ENCODE measurements around the gene APP.
A peak's percentile ranks its signal among the peaks of the same experiment; 100 is the strongest.
"Not testable (repeated sequence)": the region's sequence is repeated elsewhere in the genome, so short reads cannot be mapped to it uniquely, and the experiment has no call there.

The APP gene

DNA sequence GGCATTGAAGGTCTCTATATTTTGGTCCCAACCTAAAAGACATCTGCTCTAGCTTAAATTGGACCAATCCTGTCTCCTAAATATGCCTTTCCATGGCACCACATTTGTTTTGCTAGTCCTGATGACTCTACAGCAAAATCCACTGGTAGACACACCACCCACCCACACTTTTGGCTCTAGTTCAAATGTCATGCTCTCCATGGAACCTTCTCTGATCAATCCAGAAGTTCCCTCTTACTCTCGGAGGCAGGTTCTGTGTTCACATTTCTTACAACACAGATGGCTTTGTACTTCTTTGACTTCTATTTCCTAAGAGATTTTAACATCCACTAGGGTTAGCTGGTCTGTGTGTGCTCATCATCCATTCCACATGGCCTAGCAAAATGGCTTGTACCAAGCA, 151.3 kb downstream of the APP start:
- DNase-seq (ENCODE audit: low spot score): no peak

DNA sequence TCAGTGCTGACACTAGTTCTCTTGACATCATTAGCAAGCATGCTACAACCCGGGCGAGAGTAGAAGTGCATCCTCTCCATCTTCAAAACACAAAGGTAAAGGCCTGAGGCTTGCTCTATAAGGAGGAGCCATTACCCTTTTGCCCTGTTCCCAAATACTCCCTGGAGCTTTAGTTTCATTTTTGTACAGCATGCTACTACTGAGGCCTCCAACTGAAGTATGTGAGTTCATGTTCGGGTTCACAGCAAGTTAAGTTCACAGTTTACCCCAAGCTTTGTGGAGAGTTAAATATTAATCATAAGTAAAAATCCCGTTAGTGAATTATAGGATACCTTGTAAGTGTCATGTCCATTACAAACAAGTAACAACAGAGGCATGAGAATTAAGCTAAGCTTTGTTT, 156.6 kb downstream of the APP start:
- no peak for DNase-seq (ENCODE audit: low spot score)

DNA sequence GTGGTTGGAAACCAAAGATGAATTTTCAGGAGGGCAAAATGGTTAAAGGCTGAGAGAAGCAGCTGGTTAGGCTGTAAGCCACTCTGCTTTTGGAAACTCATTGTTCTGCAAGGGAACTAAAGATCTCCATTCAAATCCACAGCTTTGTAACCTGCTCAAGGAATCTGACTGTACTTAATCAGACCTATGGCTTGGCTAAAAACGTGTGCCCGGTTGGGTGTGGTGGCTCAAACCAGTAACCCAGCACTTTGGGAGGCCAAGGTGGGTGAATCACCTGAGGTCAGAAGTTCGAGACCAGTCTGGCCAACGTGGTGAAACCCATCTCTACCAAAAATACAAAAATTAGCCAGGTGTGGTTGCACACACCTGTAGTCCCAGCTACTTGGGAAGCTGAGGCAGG, 158.1 kb downstream of the APP start:
- DNase-seq (ENCODE audit: low spot score): not testable (repeated sequence)

DNA sequence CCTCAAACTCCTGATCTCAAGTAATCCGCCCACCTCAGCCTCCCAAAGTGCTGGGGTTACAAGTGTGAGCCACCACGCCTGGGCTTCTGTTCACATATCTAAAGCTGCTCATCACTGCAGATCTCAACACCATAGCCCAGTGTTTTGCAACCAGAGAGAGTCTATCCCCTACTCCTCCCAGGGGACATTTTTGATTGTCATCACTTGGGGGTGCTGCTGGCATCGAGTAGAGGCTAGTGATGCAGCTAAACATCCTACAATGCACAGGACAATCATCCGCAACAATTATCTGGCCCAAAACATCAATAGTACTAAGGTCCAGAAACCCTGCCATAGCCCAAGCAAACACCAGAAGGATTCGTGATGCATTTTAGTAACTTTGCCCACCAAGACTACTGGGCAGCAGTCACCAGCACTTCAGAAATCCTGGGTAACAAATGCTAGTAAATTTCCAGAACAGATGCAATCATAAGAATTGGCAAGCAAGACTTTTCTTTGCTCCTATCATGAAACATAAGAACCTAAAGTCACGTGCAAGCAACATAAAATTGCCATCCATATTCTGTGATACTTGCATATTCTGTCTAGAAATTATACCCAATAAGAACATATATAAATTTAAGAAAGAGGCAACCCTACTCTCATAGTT, 159.2 kb downstream of the APP start:
- no peak for DNase-seq (ENCODE audit: low spot score)

DNA sequence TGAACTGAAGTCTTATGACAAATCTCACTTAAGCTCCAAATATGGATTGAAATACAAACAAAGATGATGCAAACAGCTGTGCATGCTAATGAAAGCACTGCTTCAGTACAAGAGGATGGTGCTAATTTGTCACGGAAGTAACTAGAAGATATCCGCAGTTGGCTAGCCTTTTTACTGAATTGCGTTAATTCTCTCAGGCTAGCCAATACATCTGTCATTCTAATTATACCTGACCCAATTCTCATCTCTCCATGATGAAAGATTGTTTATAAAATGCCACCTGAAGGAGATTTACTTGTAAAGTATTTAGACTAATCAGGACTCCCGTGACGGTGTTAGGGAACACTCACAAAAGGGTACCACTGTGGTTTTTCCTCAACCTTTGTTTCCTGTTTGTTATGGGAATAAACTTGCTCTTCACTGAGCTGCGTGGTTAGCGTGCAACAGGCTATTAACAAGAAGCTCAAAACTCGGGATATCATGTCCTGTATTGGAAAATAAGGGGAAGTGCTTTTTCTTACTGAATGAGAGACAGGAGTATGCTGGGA, 162.5 kb downstream of the APP start:
- DNase-seq (ENCODE audit: low spot score): no peak

DNA sequence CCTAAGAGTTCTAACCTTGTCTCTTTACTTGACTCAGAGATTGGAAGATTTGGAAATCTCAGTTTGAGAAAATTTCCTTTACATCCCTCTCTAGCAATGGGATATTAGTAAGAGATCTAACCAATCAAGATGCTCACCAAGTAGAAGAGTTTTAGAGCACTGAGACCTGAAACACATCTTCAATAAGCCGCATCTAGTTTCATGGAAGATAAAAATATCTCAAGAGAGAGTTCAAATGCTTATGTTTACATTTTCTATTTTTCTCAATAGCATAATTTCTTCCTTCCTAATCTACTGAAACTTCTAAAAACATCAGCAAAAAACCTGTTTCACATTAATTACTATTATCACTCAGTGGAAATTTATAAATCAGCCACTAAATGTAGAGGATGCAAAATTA, 165.1 kb downstream of the APP start:
- DNase-seq (ENCODE audit: low spot score): no peak

DNA sequence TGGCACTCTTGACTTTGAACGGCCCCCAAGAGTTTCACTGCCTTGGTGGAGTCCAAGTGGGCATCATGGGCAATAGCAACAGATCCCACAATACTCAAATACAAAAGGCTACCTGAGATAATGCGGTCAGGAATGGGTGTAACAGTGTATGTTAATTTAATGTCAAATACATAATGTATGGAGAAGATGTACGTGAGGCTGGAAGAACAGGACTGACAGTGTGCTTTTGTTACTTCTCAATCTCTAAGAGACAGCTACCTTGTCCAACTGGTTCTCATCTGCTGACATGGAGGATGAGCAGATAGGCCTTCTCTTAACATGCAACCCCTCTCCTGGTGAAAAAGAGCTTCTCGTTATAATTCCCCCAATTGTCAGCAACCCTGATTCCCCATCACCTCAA, 167.2 kb downstream of the APP start:
- DNase-seq (ENCODE audit: low spot score): no peak

DNA sequence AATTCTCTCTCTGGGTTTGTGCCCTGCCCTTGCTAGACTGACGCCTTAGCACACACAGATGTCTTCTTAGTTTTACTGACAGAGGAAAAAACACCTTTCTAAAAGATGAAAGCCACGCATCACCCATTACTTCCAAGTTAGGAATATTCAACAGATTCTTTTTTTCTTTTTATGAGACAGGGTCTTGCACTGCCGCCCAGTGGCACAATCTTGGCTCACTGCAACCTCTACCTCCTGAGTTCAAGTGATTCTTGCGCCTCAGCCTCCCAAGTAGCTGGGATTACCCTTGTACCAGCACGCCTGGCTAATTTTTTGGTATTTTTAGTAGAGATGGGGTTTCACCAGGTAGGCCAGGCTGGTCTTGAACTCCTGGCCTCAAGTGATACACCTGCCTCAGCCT, 169.2 kb downstream of the APP start:
- DNase-seq (ENCODE audit: low spot score): no peak

DNA sequence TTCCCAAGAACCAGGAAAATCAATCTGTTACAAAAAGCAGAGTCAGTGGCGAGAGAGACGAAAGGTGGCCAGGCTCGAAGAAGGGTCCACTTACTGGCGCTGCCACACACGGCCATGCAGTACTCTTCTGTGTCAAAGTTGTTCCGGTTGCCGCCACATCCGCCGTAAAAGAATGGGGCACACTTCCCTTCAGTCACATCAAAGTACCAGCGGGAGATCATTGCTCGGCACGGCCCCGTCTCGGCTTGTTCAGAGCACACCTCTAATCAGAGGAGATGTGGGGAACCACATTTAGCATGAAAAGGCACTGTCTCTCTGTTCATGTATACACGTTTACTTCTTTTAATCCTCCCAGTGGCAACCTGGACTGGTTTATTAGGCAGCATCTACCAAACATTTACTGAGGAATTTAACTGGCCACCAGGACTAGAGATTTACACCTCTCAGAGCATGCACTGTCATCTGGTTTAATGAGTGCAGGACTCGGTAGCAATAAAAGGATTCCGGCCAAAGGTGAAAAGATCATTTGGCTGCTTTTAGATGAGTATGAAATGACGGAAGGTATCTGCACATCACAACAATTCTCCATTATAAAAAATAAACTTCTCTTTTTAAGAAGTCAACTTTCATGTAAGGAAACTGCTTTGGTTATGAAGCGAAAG, 170.5 kb downstream of the APP start:
- peak; percentile 5 for DNase-seq (ENCODE audit: low spot score)

DNA sequence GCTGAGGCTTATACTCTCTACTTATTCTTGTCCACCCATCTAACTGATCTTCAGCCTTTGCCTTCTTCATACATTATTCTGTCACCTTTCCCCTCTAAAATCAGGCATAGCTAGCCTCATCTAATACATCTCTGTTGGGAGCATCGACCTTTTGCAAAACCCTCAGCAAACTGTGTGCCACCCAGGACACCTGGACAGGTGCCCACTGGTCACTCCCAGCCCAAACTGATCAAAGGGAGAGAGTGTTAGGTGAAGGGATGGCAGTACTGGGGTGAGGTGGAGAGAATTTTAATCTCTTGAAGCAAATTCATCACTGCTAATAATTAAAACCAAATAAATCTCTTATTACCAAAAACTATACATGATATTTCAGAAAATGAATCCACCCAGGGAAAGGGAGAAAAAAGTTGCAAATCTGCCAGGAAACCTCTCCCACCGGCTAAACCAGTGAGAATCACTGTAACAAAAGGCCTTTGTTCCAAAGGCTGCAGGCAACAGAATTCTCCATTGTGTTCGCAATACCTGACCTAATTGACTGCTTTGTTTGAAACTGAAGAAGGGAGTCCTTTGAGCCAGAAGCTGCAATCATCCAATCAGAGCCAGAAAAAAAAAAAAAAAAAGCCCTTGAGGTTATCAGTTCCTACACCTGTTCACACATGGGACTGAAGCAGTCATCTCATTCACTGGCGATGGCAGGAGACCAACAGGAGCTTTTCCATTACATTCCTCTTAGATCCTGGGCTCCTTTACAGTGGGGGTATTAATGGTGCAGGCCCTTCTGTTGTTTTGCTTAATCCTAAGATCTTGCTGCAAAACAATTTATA, 172.6 kb downstream of the APP start:
- no peak for DNase-seq (ENCODE audit: low spot score)

DNA sequence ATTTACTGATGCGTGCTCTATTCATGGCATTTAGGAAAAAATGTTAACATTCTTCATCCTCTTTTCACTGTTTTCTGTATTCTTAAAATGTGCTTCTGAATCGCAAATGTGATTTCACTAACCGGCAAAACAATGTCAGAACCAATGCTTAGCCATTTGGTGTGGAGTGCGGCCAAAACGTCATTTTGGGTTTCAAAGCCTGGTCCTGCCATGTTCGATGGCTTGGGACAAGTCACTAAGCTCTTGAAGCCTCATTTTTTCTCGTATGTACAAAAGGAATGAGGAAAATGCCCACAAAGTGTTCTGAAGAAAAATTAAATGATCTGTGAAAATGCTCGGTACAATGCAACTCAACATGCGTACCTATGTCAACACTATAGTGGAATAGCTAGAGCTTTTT, 175.3 kb downstream of the APP start:
- no peak for DNase-seq (ENCODE audit: low spot score)

DNA sequence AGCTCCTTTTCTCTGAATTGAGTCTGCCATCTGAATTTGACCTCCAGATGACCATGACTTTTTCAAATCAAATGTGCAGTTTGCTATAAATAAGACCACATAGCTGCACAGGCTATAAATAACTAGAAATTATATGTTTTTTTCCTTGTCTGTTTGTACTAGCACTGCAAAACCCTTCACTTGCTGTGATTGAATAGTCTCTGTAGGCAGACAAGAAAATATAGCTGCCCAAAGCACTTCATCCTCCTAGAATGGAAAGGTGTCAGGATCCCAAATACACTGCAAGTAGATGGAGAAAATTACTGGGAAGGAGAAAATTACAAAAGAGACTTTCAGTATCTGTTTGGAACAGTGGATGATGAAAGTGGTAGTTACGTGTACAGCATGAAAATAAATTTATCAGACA, 175.8 kb downstream of the APP start:
- no peak for DNase-seq (ENCODE audit: low spot score)

DNA sequence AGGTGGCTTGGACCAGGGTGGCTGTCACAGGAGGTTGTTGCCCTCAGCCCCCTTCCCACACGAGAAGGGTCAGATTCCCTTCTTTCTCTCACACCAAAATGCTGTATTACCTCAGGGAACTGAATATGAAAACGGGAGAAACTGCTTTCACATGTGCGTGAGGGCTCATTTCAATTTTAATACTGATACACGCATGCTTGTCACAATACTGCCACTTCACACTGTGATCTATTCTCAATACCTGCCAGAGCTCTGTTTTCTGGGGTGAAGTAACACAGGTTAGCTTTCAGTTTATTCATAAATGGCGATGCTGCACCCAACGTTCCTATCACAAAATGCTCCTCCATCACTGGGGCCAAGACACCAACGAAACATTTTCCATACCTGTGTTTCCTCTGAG, 181.8 kb downstream of the APP start:
- no peak for DNase-seq (ENCODE audit: low spot score)

DNA sequence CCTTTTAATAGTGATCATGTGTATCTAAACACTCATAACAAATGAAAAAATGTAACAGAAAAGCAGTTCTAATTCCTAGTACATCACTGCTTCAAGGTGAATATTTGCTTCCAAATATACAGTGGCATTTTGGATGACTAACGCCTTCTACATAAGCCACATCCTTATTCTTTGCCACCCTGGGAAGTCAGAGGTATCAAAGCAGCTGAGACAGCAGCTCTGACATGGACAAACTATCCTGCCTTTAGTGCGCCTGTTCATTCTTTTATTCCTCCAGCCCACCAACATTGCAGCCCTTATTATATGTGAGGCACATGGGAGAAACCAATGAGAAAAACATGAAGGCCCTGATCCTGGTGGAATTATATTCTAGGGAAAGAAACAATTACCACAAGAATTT, 183.0 kb downstream of the APP start:
- no peak for DNase-seq (ENCODE audit: low spot score)

DNA sequence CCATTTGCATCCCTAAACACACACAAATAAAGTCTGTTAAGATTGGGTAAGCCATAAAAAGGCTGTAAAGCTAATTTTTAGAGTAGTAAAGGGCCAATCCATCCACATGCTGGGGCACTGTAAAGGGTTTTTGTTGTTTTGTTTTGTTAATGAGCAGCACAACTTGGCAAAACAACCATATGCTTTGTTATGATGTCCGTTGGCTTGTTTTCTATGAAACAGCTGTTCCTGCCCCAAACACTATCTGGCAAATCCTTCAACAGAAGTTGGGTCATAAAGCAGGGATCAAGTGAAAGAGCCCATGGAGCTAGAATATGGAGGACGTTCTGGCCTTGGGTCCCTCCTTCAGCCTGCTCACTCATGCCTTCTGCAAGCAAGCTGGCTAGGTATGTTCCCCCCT, 183.6 kb downstream of the APP start:
- DNase-seq (ENCODE audit: low spot score): no peak

DNA sequence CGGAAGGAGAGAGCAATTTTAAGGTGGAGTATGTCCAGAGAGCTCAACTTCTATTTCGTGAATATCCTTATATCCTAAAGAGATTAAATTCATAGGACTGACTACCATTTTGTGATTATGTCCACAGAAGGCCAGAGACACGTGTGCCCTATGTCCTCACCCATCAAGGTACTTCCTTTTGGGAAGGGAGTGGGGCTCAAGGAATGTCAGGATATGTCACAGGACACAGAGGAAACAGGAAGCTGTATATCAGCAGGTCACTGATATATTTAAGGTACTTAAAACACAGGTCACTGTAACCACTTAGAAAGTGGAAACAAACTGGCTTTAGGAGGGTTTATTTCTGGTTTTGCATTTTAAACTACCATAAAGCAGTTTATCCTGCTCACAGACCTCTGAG, 184.6 kb downstream of the APP start:
- DNase-seq (ENCODE audit: low spot score): no peak

DNA sequence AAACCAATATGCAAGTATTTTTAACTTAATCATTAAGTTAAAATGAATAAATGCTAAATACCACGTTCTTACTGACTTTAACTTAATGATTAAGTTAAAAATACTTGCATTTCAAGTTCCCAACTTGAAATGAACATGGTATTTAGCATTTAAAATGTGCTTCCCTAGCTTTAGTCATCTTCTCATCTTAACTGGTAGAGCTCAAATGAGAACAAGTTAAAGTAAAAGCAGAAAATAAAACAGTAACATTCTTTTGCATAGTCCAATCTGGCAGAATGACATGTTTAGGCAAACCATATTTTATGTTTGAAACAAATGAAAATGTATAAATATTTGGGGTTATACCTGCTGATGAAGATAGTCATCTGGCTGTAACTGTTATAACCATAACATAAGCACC, 186.0 kb downstream of the APP start:
- no peak for DNase-seq (ENCODE audit: low spot score)

DNA sequence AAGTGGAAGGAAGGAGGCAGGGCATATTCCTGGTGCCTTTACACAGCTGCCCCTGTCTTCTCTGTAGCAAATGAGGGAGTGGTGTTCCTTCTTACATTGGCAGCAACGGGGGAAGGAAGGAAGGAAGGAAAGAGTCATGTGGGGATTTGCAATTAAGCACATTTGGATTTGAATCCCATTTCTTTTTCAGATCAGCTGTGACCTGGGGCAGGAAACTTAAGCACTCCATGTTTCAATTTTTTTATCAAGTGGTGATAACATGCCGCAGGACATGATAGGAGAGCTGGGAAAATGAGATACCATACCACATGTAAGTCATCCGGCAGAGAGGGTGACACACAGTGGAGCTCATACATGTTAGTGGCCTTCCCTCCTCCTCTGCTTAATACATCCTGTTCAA, 186.8 kb downstream of the APP start:
- DNase-seq (ENCODE audit: low spot score): no peak

DNA sequence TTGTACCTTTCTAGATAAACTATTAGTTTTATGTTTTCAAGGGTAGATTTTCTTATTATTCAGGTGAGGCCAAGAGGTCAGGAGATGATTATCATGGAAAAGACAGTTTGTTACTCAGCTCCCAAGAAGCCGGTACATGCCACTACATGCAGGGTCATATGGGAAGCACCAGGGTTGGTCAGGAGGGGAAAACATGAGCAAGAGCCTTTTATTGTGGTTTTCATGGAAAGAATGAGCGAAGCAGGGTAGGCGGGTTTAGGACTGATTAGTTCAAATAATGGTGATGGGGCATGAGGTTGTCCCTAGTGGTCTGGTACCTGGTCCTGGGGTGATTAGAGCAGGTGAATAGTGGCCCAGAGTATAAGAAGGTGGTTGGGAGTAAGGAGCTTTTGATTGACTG, 189.9 kb downstream of the APP start:
- DNase-seq (ENCODE audit: low spot score): no peak

DNA sequence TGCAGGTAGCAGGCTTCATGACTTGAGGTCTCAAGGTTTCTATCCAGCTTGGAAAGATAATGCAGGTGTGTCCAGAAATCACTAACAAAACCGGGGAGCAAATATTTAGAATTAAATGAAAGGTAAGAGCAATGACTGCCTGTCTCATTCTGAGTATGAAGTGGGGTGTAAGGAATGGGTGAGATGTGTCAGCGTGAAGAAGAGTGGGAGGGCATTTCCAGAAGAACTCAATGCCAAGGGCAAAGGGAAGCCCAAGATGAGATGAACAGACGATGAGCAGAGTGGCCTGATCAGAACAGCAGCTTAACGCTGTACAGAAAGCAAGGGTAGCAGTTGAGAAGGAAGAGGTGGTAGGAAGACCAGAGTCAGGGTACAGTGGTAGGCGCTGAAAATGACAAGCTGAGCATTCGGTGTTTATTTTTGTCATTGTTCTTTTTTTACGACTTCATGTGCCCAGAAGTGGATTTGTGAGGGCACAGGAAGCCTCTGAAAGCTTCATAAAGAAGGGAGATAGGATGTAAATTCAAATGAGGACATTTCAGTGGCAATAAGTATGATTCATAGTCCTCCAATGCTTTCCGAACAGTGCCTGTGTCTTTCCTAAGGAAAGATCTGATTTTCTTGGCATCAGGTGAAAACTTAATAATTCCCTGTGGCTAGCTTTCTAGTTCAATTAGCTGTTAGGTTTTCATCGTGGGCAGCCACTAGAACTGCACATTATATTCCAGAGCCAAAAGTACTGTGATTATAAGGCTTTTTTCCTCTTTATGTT, 190.5 kb downstream of the APP start:
- no peak for DNase-seq (ENCODE audit: low spot score)

DNA sequence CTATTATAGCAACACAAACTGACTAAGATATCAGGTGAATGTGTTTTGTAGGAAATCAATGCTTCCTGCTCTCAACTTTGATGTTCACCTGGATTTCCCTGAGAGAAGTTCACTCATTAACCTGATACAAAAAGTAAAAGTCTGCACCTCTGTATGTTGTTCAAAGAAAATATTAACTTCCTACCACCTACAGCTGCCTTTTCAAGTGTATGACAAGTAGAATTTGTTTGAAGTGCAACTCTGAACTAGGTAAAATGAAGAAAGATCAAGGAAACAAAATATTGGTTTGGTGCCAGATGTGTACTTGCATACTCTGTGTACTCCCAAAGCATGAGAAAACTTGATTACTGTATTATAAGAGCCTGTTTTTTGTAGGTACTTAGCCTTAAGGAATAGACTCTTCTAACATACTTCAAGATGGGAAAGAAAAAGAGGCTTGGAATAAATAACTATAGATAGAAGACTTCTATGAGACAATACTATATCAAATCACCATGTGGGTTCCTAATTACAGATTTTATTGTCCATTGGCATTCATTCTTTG, 193.4 kb downstream of the APP start:
- no peak for DNase-seq (ENCODE audit: low spot score)

DNA sequence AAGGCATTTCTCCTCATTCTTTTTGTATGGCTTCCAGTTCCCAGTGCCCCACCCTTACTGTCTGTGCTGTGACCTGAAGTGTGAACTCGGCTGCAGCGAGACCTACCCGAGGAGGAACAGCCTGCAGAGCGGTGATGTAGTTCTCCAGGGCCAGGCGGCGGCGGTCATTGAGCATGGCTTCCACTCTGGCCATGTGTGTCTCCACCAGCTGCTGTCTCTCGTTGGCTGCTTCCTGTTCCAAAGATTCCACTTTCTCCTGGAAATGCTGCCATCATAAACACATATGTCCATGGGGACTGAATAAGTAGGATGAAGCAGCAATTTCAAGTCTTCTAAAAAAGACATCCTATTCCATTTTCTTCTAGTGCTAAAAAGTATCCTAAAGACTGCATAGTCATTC, 195.6 kb downstream of the APP start:
- no peak for DNase-seq (ENCODE audit: low spot score)
